Stimulated activated CD4-positive, alpha-beta T cell treated with anti-CD3 and anti-CD28 coated beads, Interleukin-12 subunit alpha, Interleukin-12 subunit beta, amount 100 ng/mL, for 24 hours (primary cell): ENCODE measurements around the gene PNO1.
A peak's percentile ranks its signal among the peaks of the same experiment; 100 is the strongest.
"Not testable (repeated sequence)": the region's sequence is repeated elsewhere in the genome, so short reads cannot be mapped to it uniquely, and the experiment has no call there.

Source experiments
- DNase-seq, 2 experiments: peaks; one replicate each; pipeline ENCODE4 v3.0.0-alpha.2; 2020; ENCODE audit warnings: low read depth in 2 of 2

PNO1 gene

DNA sequence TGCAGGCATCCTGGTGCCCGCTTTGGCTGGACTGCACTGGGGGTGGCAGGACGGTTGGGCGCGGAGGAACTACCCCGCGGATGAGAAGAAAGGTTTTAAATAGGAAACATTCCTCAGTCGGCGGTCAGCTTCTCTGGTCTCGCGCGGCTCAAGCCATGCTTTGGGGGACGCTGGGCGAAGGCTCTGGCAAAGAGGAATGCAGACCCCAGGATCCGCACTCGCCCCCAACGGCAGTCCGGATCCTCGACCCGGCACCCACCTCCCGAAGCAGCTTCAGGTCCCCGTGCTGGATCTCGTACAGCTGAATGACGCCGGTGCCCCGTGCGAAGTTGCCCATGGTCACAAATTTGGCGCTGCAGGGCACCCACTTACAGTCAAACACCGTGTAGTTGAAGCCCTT lies 686 bp upstream of the PNO1 start:
- DNase-seq: no peak

GRCh38 chr2:68158134-68158447 lies 403 bp downstream of the PNO1 start:
- no peak for DNase-seq

DNA sequence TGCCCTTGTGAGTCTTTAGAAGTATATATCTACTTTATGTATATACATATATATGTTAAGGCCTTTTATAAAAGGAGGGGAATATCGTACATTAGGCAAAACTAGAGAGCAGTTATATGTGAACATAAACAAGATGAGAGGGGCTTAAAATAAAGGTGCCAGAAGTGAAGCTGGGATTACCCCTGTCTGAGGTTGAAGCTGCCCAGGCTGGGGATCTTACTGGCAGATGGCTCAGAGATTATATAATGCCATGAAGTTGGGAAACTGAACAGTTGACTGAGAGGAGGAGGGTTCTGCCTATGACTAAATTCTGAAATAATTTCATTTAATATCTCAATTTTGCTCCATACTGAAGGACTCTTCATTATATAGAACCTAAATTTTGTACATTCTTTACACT lies 6.0 kb downstream of the PNO1 start:
- no peak for DNase-seq

GRCh38 chr2:68167186-68167585 lies 9.5 kb downstream of the PNO1 start:
- no peak for DNase-seq

- DNase-seq: no peak
Observed at GRCh38 chr2:68169308-68169707, 11.6 kb downstream of the PNO1 start.

GRCh38 chr2:68171146-68171545 lies 13.5 kb downstream of the PNO1 start:
- DNase-seq: no peak

DNA sequence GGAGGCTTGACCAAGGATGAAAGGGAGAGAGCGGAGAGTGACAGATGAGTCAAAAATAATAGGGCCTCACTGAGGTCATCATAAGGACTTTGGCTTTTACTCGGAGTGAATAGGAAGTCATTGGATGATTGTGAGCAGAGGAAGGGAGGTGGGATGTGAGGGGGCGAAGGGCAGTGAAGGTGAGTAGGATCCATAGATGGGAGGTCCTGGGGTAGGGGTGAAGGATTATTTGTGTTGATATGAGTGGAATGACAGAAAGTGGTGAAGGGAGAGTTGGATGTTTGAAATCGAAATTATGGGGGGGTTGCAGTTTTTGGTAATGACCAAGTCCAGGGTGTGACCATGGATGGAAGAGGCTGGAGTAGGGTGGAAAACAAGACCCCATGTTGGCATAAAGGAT lies 14.0 kb downstream of the PNO1 start:
- DNase-seq: no peak

- no peak for DNase-seq
Observed at GRCh38 chr2:68172521-68172920, 14.8 kb downstream of the PNO1 start.

DNA sequence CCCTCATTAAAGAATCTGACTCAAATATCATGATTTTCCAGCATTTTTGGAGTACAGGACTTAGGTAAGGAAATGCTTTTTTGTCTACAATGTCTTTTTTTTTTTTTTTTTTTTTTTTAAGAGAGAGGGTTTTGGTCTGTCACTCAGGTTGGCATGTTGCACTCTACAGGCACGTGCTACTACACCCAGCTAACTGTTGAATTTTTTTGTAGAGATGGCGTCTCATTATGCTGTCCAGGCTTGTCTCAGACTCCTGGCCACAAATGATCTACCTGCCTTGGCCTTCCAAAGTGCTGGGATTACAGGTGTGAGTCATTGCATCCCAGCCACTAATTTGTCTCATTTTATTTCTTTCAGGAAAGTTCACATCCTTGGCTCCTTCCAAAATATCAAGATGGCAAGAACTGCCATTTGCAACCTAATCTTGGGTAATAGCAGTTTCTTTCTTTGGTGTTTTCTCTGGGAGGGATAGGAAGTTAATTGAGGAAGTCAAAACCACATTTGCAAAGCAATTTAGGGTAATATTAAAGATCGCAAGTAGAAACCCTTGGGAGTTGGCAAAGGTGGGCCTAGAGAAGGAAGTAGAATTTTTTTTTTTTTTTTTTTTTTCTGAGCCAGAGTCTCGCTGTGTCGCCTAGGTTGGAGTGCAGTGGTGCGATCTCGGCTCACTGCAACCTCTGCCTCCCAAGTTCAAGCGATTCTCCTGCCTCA lies 15.5 kb downstream of the PNO1 start:
- DNase-seq: no peak

DNA sequence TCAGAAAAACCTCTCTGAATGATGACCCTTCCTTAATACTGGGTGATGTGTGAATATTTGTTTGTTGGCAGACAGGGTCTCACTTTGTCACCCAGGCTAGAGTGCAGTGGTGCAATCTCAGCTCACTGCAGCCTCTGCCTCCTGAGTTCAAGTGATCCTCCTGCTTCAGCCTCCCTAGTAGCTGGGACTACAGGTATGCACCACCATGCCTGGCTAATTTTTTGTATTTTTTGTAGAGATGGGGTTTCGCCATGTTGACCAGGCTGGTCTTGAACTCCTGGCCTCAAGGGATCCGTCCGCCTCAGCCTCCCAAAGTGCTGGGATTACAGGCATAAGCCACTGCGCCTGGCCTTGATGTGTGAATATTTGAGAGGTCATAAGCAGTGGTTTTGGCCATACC lies 17.5 kb downstream of the PNO1 start:
- DNase-seq: not testable (repeated sequence)

DNA sequence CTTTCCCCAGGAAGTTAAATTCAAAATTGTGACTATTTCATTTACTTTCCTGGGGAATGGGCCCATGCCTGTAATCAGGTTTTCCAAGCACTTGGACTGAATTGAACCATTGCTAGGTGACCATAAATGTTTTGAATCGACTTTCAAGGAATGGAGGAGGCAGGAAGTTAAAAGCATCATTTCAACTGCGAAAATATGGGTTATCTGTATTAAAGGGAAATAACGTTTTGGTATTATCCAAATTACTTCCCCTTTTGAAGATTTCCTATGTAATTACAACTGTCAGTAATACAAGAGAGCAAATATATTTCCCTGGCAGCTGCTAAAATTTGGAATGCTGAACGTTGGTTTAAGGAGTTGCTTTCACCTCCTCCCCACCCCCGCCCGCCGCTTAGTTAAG lies 19.0 kb downstream of the PNO1 start:
- no peak for DNase-seq

GRCh38 chr2:68177541-68177940 lies 19.9 kb downstream of the PNO1 start:
- no peak for DNase-seq

GRCh38 chr2:68178432-68178831 lies 20.7 kb downstream of the PNO1 start:
- DNase-seq: no peak

DNA sequence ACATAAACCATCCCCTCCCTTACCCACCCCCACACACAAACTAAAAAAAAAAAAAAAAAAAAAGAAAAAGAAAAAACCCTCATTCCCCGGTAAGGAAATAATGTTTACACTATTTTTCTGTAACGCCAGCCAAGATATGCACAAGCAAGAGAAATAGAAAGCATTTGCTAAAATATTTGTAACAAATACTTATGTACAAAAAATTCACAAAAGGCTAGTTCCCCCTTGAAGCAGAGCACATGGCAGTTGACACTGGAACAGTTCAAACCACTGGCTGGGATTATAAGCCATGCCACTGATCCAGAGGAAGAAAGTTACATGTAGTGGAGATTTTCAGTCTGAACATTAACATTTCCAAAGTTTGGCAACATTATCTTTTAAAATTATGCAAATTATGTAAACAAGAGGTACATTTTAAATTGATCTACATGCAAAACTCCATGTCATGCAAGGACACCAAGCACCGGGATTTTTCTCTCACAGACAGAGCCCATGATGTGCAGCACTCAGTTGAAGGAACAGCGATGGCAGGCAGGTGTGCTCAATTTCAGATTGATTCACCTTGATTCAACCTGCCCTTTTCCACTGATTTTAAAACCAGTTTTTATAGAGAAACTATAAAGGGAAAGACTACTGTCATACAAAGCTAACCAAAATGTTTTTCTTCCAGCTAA lies 21.4 kb downstream of the PNO1 start:
- DNase-seq: no peak

- no peak for DNase-seq
Observed at GRCh38 chr2:68182902-68183301, 25.2 kb downstream of the PNO1 start.

- peak in 1 of 2 experiments; percentile 49 for DNase-seq
Observed at GRCh38 chr2:68185541-68186164, 28.0 kb downstream of the PNO1 start.

DNA sequence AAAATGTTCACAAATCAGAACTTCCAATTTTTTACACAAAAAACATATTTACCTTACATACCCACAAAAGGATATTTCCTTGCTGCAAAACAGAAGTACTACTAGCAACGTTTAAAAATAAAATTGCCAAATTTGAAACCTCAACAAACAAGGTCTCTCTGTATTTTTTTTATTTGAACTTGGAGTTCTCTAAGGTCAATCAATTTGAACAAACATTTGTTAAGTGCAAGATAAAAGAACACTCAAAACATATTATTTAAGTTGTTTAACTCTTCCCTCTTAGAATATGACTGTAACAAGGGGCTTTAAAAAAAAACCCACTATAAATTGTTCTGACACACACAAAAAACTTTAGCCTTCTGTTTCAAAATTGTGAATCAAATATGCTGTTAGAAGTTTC lies 29.6 kb downstream of the PNO1 start:
- no peak for DNase-seq

- DNase-seq: no peak
Observed at GRCh38 chr2:68188831-68189230, 31.1 kb downstream of the PNO1 start.

GRCh38 chr2:68189991-68190784 lies 32.5 kb downstream of the PNO1 start:
- no peak for DNase-seq

DNA sequence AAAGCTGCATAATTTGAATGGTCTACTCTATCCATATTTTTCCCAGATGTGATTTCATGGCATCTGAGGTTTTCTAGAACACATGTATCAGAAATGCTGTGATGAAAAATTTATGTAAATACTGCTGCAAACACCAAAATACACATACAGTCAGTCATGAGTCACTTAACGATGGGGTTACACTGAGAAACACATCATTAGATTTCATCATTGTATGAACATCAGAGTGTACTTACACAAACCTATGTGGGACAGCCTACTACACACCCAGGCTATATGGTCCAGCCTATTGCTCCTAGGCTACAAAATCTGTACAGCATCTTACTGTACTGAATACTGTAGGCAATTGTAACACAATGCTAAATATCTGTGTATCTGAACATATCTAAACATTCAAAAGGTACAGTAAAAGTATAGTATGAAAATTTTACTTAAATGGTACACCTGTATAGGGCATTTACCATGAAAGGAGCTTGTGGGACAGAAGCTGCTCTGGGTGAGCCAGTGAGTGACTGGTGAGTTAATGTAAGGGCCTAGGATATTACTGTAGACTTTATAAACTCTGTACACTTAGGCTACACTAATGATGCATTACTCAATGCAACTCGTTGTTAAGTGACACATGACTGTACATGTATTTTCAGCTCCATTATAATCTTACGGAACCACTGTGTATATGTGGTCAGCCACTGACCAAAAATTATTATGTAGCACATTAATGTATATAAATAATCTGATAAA lies 33.5 kb downstream of the PNO1 start:
- DNase-seq: no peak

- DNase-seq: no peak
Observed at GRCh38 chr2:68193144-68193543, 35.5 kb downstream of the PNO1 start.
